Progenitor cell of endocrine pancreas (in vitro differentiated cells): Measurements from ENCODE around the gene PMPCA. TPM values are rescaled to one million over a fixed set of nuclear protein-coding genes. Genes with fewer than 3 reads are reported as not detected.

Source experiments
- DNase-seq: peaks from one replicate; pipeline ENCODE4 v3.0.0; 2021; ENCODE audit warnings: low spot score; ENCODE audit not compliant: unreplicated experiment
- H3K27ac Mint-ChIP-seq: 2 replicates; pipeline ENCODE4 v1.8.0; 2021; ENCODE audit warnings: mild to moderate bottlenecking, moderate library complexity, mixed read lengths
- H3K27me3 Mint-ChIP-seq: 2 replicates; pipeline ENCODE4 v1.8.0; 2021; ENCODE audit warnings: mixed read lengths
- H3K36me3 Mint-ChIP-seq: 2 replicates; pipeline ENCODE4 v1.8.0; 2022; ENCODE audit warnings: mixed read lengths; ENCODE audit not compliant: insufficient read depth
- H3K4me1 Mint-ChIP-seq: 2 replicates; pipeline ENCODE4 v1.8.0; 2021; ENCODE audit warnings: low read depth, mixed read lengths
- H3K4me3 Mint-ChIP-seq: 2 replicates; pipeline ENCODE4 v1.8.0; 2021; ENCODE audit warnings: low read depth, mild to moderate bottlenecking, moderate library complexity, mixed read lengths
- H3K9me3 Mint-ChIP-seq: 2 replicates; pipeline ENCODE4 v1.8.0; 2021; ENCODE audit warnings: low read depth, mixed read lengths
- CTCF ChIP-seq: fragments of 200-600 bp; sonication (generic); IDR thresholded peaks from one replicate; pipeline ENCODE4 v1.5.0; 2021; ENCODE audit warnings: antibody characterized with exemption, mild to moderate bottlenecking; ENCODE audit not compliant: unreplicated experiment
- total RNA-seq: library from RNA; stranded (reverse); gene quantifications from 2 replicates; pipeline ENCODE4 v1.2.1, GENCODE V29; 2021

PMPCA gene
- total RNA-seq, 1 donor from 2014 or later: 68.3 TPM

GRCh38 chr9:136392538-136393449 lies 17.7 kb upstream of the PMPCA start:
- DNase-seq: no peak
- no peak overlapping the region for H3K4me3 Mint-ChIP-seq
- no peak overlapping the region for H3K27ac Mint-ChIP-seq
- no peaks in the 10 kb centered on the region for H3K4me1 Mint-ChIP-seq
- H3K9me3 Mint-ChIP-seq: no peaks in the 10 kb centered on the region
- no peak for TF ChIP-seq CTCF
- H3K36me3 Mint-ChIP-seq: peaks cover 15% of the 10 kb centered on the region
- no peaks in the 10 kb centered on the region for H3K27me3 Mint-ChIP-seq

- peaks cover 2% of the 10 kb centered on the region for H3K4me1 Mint-ChIP-seq
- H3K4me3 Mint-ChIP-seq: no peak overlapping the region
- peaks cover 14% of the 10 kb centered on the region for H3K36me3 Mint-ChIP-seq
- no peak overlapping the region for H3K27ac Mint-ChIP-seq
- no peaks in the 10 kb centered on the region for H3K9me3 Mint-ChIP-seq
- no peak for TF ChIP-seq CTCF
- H3K27me3 Mint-ChIP-seq: no peaks in the 10 kb centered on the region
- no peak for DNase-seq
Observed at GRCh38 chr9:136393531-136393930, 16.9 kb upstream of the PMPCA start.

- no peak for DNase-seq
- no peaks in the 10 kb centered on the region for H3K27me3 Mint-ChIP-seq
Observed at GRCh38 chr9:136394312-136395019, 16.0 kb upstream of the PMPCA start.

GRCh38 chr9:136395020-136395340 lies 15.5 kb upstream of the PMPCA start:
- Mint-ChIP-seq H3K27ac (no peak overlapping the region), H3K27me3 (no peaks in the 10 kb centered on the region), H3K4me1 (peaks cover 10% of the 10 kb centered on the region), H3K36me3 (peaks cover 11% of the 10 kb centered on the region), H3K9me3 (no peaks in the 10 kb centered on the region), H3K4me3 (no peak overlapping the region)
- no peak for DNase-seq
- TF ChIP-seq CTCF: no peak

More at GRCh38 chr9:136394312-136395019, 16.0 kb upstream of the PMPCA start:
- Mint-ChIP-seq H3K27ac (no peak overlapping the region), H3K4me3 (no peak overlapping the region), H3K36me3 (peaks cover 14% of the 10 kb centered on the region), H3K9me3 (no peaks in the 10 kb centered on the region), H3K4me1 (peaks cover 10% of the 10 kb centered on the region)
- no peak for TF ChIP-seq CTCF

GRCh38 chr9:136395345-136396218 lies 14.9 kb upstream of the PMPCA start:
- no peaks in the 10 kb centered on the region for H3K9me3 Mint-ChIP-seq
- H3K36me3 Mint-ChIP-seq: peaks cover 10% of the 10 kb centered on the region
- H3K4me3 Mint-ChIP-seq: no peak overlapping the region
- H3K27ac Mint-ChIP-seq: no peak overlapping the region
- H3K27me3 Mint-ChIP-seq: no peaks in the 10 kb centered on the region
- TF ChIP-seq CTCF: no peak
- no peak for DNase-seq
- peaks cover 10% of the 10 kb centered on the region for H3K4me1 Mint-ChIP-seq
